Astrocyte (in vitro differentiated cells and primary cell): Measurements from ENCODE around the gene SNX8. TPM values are rescaled to one million over a fixed set of nuclear protein-coding genes. Genes with fewer than 3 reads are reported as not detected.
A peak's percentile ranks its signal among the peaks of the same experiment; 100 is the strongest.

Source experiments
- DNase-seq: peaks from one replicate; pipeline ENCODE4 v3.0.0-alpha.2; 2010; ENCODE audit warnings: low read depth
- FAIRE-seq: peaks from 2 replicates; lab custom pipeline; 2011; peaks lifted over from hg19 to GRCh38; lab: Jason Lieb, UNC
- H2AFZ ChIP-seq: 2 replicates; pipeline ENCODE4 v1.6.0; 2012; ENCODE audit warnings: low read depth, low read length, inconsistent platforms
- H3K27ac ChIP-seq: 2 replicates; pipeline ENCODE4 v1.5.1; 2011; ENCODE audit warnings: low read depth, low read length, inconsistent platforms
- H3K27me3 ChIP-seq: 2 replicates; pipeline ENCODE4 v1.6.0; 2011; ENCODE audit warnings: low read length, inconsistent platforms; ENCODE audit not compliant: insufficient read depth
- H3K36me3 ChIP-seq: 2 replicates; pipeline ENCODE4 v1.5.1; 2011; ENCODE audit warnings: low read length, inconsistent platforms; ENCODE audit not compliant: insufficient read depth
- H3K4me1 ChIP-seq: 2 replicates; pipeline ENCODE4 v1.5.1; 2011; ENCODE audit warnings: low read length, inconsistent platforms; ENCODE audit not compliant: insufficient read depth
- H3K4me2 ChIP-seq: 2 replicates; pipeline ENCODE4 v1.6.0; 2012; ENCODE audit warnings: low read length, inconsistent platforms
- H3K4me3 ChIP-seq: 2 replicates; pipeline ENCODE4 v1.5.1; 2011; ENCODE audit warnings: low read depth, mild to moderate bottlenecking, low read length, inconsistent platforms; ENCODE audit not compliant: insufficient read depth
- H3K79me2 ChIP-seq: 2 replicates; pipeline ENCODE4 v1.6.0; 2012; ENCODE audit warnings: mild to moderate bottlenecking, low read length, inconsistent platforms; ENCODE audit not compliant: insufficient read depth
- H3K9ac ChIP-seq: 2 replicates; pipeline ENCODE4 v1.6.0; 2012; ENCODE audit warnings: mild to moderate bottlenecking, low read length, inconsistent platforms
- H3K9me3 ChIP-seq: 2 replicates; pipeline ENCODE4 v1.5.1; 2012; ENCODE audit warnings: low read depth, mild to moderate bottlenecking, low read length, inconsistent platforms; ENCODE audit not compliant: insufficient read depth
- H4K20me1 ChIP-seq: 2 replicates; pipeline ENCODE4 v1.6.0; 2012; ENCODE audit warnings: low read length, inconsistent platforms; ENCODE audit not compliant: insufficient read depth
- H3K27ac Mint-ChIP-seq: one replicate; pipeline ENCODE4 v1.8.0; 2021; ENCODE audit warnings: mild to moderate bottlenecking, mixed read lengths; ENCODE audit not compliant: unreplicated experiment
- H3K27me3 Mint-ChIP-seq: one replicate; pipeline ENCODE4 v1.8.0; 2021; ENCODE audit warnings: low read depth, mixed read lengths; ENCODE audit not compliant: unreplicated experiment
- H3K36me3 Mint-ChIP-seq: one replicate; pipeline ENCODE4 v1.8.0; 2021; ENCODE audit warnings: low read depth, mixed read lengths; ENCODE audit not compliant: unreplicated experiment
- H3K4me1 Mint-ChIP-seq: one replicate; pipeline ENCODE4 v1.8.0; 2021; ENCODE audit warnings: low read depth, mixed read lengths; ENCODE audit not compliant: unreplicated experiment
- H3K4me3 Mint-ChIP-seq: one replicate; pipeline ENCODE4 v1.8.0; 2021; ENCODE audit warnings: mild to moderate bottlenecking, moderate library complexity, mixed read lengths; ENCODE audit not compliant: unreplicated experiment
- H3K9me3 Mint-ChIP-seq: one replicate; pipeline ENCODE4 v1.8.0; 2021; ENCODE audit warnings: mild to moderate bottlenecking, mixed read lengths; ENCODE audit not compliant: unreplicated experiment
- CTCF ChIP-seq: IDR thresholded peaks from 2 replicates; pipeline ENCODE4 v1.5.1; 2011; ENCODE audit warnings: low read depth, mild to moderate bottlenecking, inconsistent platforms, low read length, moderate library complexity; ENCODE audit not compliant: insufficient read depth
- EZH2 ChIP-seq: IDR thresholded peaks from 2 replicates; pipeline ENCODE4 v1.6.1; 2012; ENCODE audit warnings: mild to moderate bottlenecking, low read length, inconsistent platforms; ENCODE audit not compliant: insufficient read depth
- total RNA-seq: library from RNA; stranded (reverse); gene quantifications from 2 replicates; pipeline ENCODE4 v1.2.1, GENCODE V29; 2021

The SNX8 gene
- total RNA-seq, 1 donor from 2014 or later = 28.9 TPM

- H3K27ac Mint-ChIP-seq = peak overlapping the region; percentile 71
- Histone ChIP-seq H3K27ac (no peak overlapping the region), H3K4me2 (no peak overlapping the region), H3K4me1 (peaks cover 9% of the 10 kb centered on the region), H2AFZ (no peak overlapping the region), H3K4me3 (no peak overlapping the region), H4K20me1 (peaks cover 93% of the 10 kb centered on the region), H3K9me3 (no peaks in the 10 kb centered on the region), H3K9ac (no peak overlapping the region), H3K79me2 (peaks cover 86% of the 10 kb centered on the region), H3K36me3 (peaks cover 46% of the 10 kb centered on the region), H3K27me3 (no peaks in the 10 kb centered on the region)
- FAIRE-seq (no peak), DNase-seq (peak; percentile 24)
- TF ChIP-seq CTCF (no peak), EZH2 (no peak)
- peaks cover 7% of the 10 kb centered on the region for H3K36me3 Mint-ChIP-seq
- peaks cover 17% of the 10 kb centered on the region for H3K4me1 Mint-ChIP-seq
- no peak overlapping the region for H3K4me3 Mint-ChIP-seq
- no peaks in the 10 kb centered on the region for H3K27me3 Mint-ChIP-seq
- H3K9me3 Mint-ChIP-seq = no peaks in the 10 kb centered on the region
Observed at GRCh38 chr7:2360796-2361195, 46.6 kb upstream of the SNX8 start.

- peaks cover 88% of the 10 kb centered on the region for H3K79me2 ChIP-seq
- peaks cover 38% of the 10 kb centered on the region for H3K36me3 ChIP-seq
- H3K27me3 Mint-ChIP-seq = no peaks in the 10 kb centered on the region
- no peak overlapping the region for H3K4me3 Mint-ChIP-seq
- H3K36me3 Mint-ChIP-seq = peaks cover 7% of the 10 kb centered on the region
- H3K27ac ChIP-seq = no peak overlapping the region
- H3K4me1 ChIP-seq = peaks cover 12% of the 10 kb centered on the region
- no peak overlapping the region for H3K4me3 ChIP-seq
- peaks cover 17% of the 10 kb centered on the region for H3K4me1 Mint-ChIP-seq
- H3K27me3 ChIP-seq = no peaks in the 10 kb centered on the region
- H3K4me2 ChIP-seq = no peak overlapping the region
- H3K9me3 ChIP-seq = no peaks in the 10 kb centered on the region
- TF ChIP-seq EZH2 (no peak), CTCF (no peak)
- H4K20me1 ChIP-seq = peaks cover 90% of the 10 kb centered on the region
- no peak for DNase-seq
- no peaks in the 10 kb centered on the region for H3K9me3 Mint-ChIP-seq
- no peak overlapping the region for H3K27ac Mint-ChIP-seq
- no peak overlapping the region for H2AFZ ChIP-seq
- no peak overlapping the region for H3K9ac ChIP-seq
- no peak for FAIRE-seq
Observed at GRCh38 chr7:2359610-2360009, 45.4 kb upstream of the SNX8 start.

- peak overlapping the region; percentile 10 for H3K27ac Mint-ChIP-seq
- H3K9ac ChIP-seq = peak overlapping the region; percentile 13
- peaks cover 12% of the 10 kb centered on the region for H3K4me1 ChIP-seq
- peaks cover 85% of the 10 kb centered on the region for H4K20me1 ChIP-seq
- FAIRE-seq (no peak), DNase-seq (no peak)
- no peak overlapping the region for H3K27ac ChIP-seq
- no peaks in the 10 kb centered on the region for H3K9me3 Mint-ChIP-seq
- H3K36me3 Mint-ChIP-seq = peaks cover 7% of the 10 kb centered on the region
- H3K27me3 ChIP-seq = no peaks in the 10 kb centered on the region
- H3K4me1 Mint-ChIP-seq = peaks cover 17% of the 10 kb centered on the region
- H3K4me2 ChIP-seq = no peak overlapping the region
- H3K27me3 Mint-ChIP-seq = no peaks in the 10 kb centered on the region
- H3K4me3 ChIP-seq = no peak overlapping the region
- TF ChIP-seq CTCF (no peak), EZH2 (no peak)
- no peak overlapping the region for H3K4me3 Mint-ChIP-seq
- H3K36me3 ChIP-seq = peaks cover 33% of the 10 kb centered on the region
- peaks cover 84% of the 10 kb centered on the region for H3K79me2 ChIP-seq
- no peaks in the 10 kb centered on the region for H3K9me3 ChIP-seq
- no peak overlapping the region for H2AFZ ChIP-seq
Observed at GRCh38 chr7:2358968-2359527, 44.8 kb upstream of the SNX8 start.
